Left ventricle myocardium inferior (tissue), 1 donor: ENCODE results near the gene THTPA. TPM values are rescaled to one million over a fixed set of nuclear protein-coding genes. Genes with fewer than 3 reads are reported as not detected.

ENCODE experiments used
- DNase-seq: peaks from one replicate; pipeline ENCODE4 v3.0.0-alpha.2; 2020
- H3K27ac ChIP-seq: fragments of 200-600 bp; replicated peaks from 2 replicates; pipeline ENCODE4 v1.8.0; 2021
- H3K27me3 ChIP-seq: fragments of 200-600 bp; 2 replicates; pipeline ENCODE4 v1.8.0; 2021; ENCODE audit warnings: low read depth
- H3K36me3 ChIP-seq: fragments of 200-600 bp; 2 replicates; pipeline ENCODE4 v1.8.0; 2021
- H3K4me1 ChIP-seq: fragments of 200-600 bp; 2 replicates; pipeline ENCODE4 v1.8.0; 2021
- H3K4me3 ChIP-seq: fragments of 200-600 bp; 2 replicates; pipeline ENCODE4 v1.8.0; 2021; ENCODE audit warnings: mild to moderate bottlenecking, moderate library complexity
- H3K9me3 ChIP-seq: fragments of 200-600 bp; replicated peaks from 2 replicates; pipeline ENCODE4 v1.8.0; 2021
- intact Hi-C: fragments of 100-400 bp; cut with micrococcal nuclease; formaldehyde crosslinking; loops from one replicate; pipeline ENCODE4 v1.11.0; 2022
- total RNA-seq: library from RNA; stranded (reverse); fragmentation: NEBNext Ultra II Directional; extraction: Animal tissue kit (Norgen Biotek cat#: 25700); gene quantifications from one replicate; pipeline ENCODE4 v1.2.1, GENCODE V29; 2021
- TF ChIP-seq, protein P1 (sequence below): fragments of 200-600 bp; IDR thresholded peaks from 2 replicates; pipeline ENCODE4 v1.8.0; 2021; ENCODE audit warnings: antibody characterized with exemption, mild to moderate bottlenecking, borderline replicate concordance
- donor health status: DM: no; HTN: yes; CAD: no; lungs with severe emphysema.

The THTPA gene
- total RNA-seq, 1 donor from 2014 or later, result 17.2 TPM

DNA sequence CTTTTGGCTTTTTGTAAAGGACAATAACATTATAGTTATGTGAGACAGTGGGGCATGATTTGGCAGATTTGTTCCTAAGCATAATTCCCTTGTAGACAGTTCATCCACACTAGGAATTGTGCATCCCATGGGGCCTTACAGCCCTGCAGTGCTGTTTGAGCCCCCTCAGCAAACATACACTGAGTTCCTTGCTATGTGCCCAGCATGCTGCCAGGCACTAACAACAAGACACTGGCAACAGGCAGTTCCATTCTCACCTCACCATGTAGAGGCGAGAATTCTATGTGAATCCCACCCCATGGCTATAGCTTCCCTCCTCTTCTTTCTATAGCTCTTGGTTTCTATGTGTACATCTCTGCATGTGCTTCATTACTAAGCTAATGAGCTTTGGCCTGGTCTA lies 1.9 kb downstream of the THTPA start:
- no peak overlapping the region for H3K27ac ChIP-seq
- H3K9me3 ChIP-seq, result no peaks in the 10 kb centered on the region
- no peak overlapping the region for H3K4me3 ChIP-seq
- H3K36me3 ChIP-seq, result peaks cover 23% of the 10 kb centered on the region
- TF ChIP-seq, protein P1, sequence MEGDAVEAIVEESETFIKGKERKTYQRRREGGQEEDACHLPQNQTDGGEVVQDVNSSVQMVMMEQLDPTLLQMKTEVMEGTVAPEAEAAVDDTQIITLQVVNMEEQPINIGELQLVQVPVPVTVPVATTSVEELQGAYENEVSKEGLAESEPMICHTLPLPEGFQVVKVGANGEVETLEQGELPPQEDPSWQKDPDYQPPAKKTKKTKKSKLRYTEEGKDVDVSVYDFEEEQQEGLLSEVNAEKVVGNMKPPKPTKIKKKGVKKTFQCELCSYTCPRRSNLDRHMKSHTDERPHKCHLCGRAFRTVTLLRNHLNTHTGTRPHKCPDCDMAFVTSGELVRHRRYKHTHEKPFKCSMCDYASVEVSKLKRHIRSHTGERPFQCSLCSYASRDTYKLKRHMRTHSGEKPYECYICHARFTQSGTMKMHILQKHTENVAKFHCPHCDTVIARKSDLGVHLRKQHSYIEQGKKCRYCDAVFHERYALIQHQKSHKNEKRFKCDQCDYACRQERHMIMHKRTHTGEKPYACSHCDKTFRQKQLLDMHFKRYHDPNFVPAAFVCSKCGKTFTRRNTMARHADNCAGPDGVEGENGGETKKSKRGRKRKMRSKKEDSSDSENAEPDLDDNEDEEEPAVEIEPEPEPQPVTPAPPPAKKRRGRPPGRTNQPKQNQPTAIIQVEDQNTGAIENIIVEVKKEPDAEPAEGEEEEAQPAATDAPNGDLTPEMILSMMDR, result no peak
- peaks cover 35% of the 10 kb centered on the region for H3K4me1 ChIP-seq
- no peaks in the 10 kb centered on the region for H3K27me3 ChIP-seq
- intact Hi-C loops, result no loop called here
- DNase-seq, result no peak

DNA sequence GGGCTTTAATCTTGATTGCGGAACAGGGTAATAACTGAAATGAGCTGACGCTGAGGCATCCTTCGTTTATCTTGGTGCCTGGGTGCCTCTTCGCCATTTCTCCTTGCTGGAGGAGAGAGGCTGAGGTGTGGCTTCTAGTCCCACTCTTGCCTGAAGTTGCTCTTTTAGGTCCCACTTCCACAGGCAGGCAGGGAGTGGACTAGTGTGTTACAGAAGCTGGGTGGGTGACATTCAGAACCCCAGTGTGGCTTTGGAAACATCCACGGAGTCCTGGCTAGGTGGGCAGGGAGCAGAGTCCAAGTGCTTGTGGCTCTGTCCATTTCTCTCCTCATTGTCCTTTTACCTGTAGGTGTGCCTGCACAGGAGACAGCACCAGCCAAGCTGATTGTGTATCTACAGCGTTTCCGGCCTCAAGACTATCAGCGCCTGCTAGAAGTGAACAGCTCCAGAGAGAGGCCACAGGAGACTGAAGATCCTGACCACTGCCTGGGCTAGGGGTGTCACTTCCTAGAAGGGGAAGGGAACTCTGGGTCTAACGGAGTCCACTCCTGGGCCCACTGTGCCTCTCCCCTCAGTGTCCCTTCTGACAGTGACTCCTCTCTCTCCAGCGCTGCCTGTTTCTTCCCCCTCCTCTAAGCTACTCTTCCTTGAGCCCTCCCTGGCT lies 2.4 kb downstream of the THTPA start:
- H3K27me3 ChIP-seq, result no peaks in the 10 kb centered on the region
- no peaks in the 10 kb centered on the region for H3K9me3 ChIP-seq
- no peak for DNase-seq
- H3K4me1 ChIP-seq, result peaks cover 35% of the 10 kb centered on the region
- intact Hi-C loops, result no loop called here
- H3K36me3 ChIP-seq, result peaks cover 23% of the 10 kb centered on the region
- no peak overlapping the region for H3K27ac ChIP-seq
- TF ChIP-seq, protein P1, result no peak
- no peak overlapping the region for H3K4me3 ChIP-seq

DNA sequence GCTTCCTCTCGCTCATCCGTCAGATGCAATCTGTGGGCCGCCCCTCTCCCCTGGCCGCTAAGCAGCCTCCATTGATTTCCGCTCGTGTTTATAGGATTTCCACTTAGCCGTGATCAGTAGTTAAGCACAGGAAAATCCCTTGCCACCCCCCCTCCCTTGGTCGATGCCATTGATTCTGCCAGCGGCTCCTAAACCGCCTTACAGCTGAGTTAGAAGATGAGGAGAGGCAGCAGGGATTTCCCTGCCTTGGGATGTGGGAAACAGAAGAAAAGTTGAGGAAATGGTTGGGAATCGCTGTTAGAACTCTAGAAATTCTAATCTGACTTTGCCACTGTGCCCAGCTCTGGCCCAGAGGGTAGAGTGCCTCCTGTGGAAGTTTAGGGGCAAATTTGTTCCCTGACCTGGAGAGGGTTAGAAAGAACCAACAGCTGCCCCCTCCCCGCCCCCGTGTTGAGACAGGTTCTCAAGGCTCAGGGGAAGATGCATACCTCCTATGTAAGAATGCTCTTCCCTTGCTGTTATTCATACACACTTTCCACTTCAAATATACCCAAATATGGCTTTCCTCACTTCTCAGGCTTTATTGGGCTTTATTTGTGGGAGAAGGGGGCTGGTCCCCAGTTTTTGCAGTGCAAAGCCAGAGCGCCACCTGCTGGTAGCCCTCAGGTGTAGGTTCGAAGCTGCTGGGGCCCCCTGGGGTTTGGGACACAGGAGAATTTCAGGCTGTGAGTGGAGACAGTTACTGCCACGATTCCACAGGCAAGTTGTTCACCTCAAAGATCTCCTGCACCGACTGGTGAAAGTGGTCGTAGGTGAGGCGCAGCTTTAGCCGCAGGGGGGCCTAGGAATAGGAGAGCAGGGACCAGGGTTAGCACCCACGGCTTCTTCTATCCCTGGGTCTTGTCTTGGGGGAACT lies 3.2 kb downstream of the THTPA start:
- Histone ChIP-seq H3K36me3 (peaks cover 23% of the 10 kb centered on the region), H3K27me3 (no peaks in the 10 kb centered on the region), H3K4me1 (peaks cover 35% of the 10 kb centered on the region), H3K9me3 (no peaks in the 10 kb centered on the region), H3K27ac (no peak overlapping the region), H3K4me3 (no peak overlapping the region)
- intact Hi-C loops, result no loop called here
- DNase-seq, result peak; percentile 54
- TF ChIP-seq, protein P1, result peak; percentile 86

DNA sequence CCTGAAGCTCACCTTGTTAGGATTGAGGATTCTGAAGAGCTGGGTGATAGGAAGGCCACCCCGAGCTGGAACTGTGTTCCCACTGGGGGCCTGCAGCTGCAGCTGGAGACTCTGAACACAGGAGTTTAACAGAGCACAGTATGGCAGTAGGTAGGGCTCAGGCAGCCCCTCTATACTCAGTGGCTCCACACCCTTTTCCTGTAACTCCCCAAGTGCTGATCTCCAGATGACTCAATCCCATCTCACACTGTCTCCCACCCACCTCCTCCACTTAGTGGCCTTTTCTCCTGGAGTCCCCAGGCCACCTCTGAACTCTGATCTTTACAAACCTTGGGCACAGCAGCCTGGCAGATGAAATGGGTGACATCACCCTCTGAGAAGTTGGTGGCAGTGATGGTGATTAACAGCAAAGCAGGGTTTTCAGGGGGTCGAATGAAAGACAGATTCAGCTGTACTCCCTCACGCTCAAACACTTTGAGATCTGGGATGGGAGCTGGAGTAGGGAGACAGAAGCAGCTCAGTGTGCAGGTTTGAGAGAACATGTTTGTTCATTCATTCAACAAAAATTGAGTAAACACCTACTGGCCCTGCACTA lies 4.0 kb downstream of the THTPA start:
- Histone ChIP-seq H3K36me3 (peaks cover 23% of the 10 kb centered on the region), H3K9me3 (no peaks in the 10 kb centered on the region), H3K27ac (no peak overlapping the region), H3K4me1 (peaks cover 32% of the 10 kb centered on the region), H3K27me3 (no peaks in the 10 kb centered on the region), H3K4me3 (no peak overlapping the region)
- intact Hi-C loops, result no loop called here
- DNase-seq, result no peak
- TF ChIP-seq, protein P1, result no peak

DNA sequence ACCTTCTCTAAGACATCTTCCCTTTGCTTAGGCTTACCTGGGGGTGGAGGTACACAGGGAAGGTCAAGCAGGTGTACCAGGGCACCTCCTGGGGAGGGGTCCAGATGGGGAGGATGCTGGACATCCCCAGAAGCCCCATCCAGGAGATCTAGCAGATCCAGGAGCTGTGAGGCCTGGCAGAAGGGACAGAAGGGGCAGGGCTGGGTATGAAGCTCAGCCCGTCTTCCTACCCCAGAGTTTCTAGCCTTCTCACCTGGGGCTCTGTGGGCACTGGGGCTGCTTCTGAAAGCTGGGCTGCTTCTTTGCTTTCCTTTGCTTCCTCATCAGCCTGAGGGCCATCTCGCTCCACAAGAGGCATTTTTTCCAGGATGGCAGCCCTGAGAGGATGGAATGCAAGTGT lies 5.2 kb downstream of the THTPA start:
- TF ChIP-seq, protein P1, result no peak

More for the DNA sequence above, 5.2 kb downstream of the THTPA start:
- Histone ChIP-seq H3K36me3 (peaks cover 23% of the 10 kb centered on the region), H3K27me3 (no peaks in the 10 kb centered on the region), H3K4me3 (no peak overlapping the region), H3K4me1 (peaks cover 20% of the 10 kb centered on the region), H3K27ac (no peak overlapping the region), H3K9me3 (no peaks in the 10 kb centered on the region)
- intact Hi-C loops, result no loop called here
- no peak for DNase-seq
